HG02642 (cell line): ENCODE data around the gene GDPD2.

ENCODE experiments used
- ATAC-seq: cut with Tn5 transposase; IDR thresholded peaks from one replicate; pipeline ENCODE4 v1.9.1; 2021; ENCODE audit warnings: mild to moderate bottlenecking; ENCODE audit not compliant: unreplicated experiment, poor library complexity

The GDPD2 gene

DNA sequence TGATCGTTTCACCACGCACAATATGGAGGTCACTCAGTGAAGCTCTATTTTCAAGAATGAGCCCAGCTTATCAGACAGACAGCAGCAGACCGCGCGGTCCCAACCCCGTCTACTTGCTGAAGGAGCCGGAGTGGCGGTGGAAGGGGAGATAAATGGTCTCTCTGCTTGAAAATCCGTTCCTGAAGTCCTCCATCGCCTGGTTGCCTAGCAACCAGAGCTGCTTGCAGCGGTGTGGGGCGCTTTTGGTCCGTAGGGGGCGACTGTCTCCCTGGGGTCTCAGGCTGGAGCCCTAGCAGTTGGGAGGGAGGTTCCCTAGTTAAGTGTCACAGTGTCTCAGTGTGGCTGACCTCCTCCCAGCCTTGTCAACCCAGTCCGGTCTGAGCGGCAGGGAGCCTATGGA lies 13.2 kb downstream of the GDPD2 start:
- ATAC-seq: no peak

DNA sequence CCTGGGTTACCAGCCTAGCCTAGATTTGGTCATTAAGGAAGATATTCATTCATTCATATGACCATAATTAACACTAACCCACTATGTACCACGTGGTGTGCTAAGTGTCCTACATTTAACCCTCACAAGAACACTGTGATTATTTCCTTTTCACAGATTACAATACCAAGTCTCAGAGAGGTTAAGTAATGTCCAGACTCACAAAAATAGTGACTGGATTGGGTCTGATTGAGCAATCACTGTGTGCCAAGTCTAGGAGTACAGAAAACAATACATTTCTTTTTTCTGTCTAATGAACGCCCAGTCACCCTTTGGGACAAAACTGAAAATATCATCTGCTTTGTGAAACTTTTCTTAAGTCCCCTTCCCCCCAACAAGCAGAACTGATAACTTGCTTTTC lies 13.9 kb downstream of the GDPD2 start:
- no peak for ATAC-seq

DNA sequence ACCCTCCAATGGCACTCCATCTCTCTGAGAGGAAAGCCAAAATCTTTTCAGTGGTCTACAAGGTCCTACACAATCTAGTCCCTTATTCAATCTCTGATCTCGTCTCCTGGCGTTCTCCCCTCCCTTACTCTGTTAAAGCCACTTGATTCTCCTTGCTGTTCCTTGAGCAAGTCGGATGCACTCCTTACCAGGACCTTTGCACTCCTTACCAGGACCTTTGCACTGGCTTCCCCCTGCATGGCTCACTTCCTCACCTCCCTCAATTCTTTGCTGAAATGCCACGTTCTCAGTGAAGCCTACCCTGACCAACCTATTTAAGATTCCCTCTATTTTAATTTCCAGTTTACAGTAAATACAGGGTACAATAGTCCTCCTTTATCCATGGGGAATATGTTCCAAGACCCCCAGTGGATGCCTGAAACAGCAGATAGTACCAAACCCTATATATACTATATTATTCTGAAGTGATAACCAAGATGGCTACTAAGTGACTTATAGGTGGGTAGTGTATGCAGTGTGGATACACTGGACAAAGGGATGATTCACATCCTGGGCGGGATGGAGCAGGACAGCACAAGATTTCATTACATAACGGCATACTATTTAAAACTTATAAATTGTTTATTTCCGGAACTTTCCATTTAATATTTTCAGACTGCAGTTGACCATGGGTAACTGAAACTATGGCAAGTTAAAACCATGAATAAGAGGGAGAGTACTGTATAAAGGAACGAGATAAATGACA lies 15.0 kb downstream of the GDPD2 start:
- ATAC-seq: no peak

DNA sequence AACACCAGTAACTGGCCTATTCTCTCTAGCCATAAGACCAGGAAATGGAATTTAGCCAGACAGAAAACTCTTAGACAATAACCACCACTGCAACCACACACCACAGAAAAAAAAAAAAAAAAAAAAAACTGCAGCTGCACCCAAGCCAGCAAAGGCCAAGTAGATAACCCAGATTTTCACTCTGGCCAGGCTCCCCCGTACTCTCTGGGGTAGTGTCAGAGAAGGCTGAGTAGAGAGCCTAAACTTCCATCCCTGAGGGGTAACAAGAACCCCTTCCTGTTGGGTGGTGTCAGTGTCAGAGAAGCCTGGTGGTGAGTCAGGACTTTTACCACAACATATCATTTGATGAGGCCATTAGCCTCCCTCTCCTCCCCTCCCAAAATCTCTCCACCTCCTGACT lies 15.9 kb downstream of the GDPD2 start:
- no peak for ATAC-seq

DNA sequence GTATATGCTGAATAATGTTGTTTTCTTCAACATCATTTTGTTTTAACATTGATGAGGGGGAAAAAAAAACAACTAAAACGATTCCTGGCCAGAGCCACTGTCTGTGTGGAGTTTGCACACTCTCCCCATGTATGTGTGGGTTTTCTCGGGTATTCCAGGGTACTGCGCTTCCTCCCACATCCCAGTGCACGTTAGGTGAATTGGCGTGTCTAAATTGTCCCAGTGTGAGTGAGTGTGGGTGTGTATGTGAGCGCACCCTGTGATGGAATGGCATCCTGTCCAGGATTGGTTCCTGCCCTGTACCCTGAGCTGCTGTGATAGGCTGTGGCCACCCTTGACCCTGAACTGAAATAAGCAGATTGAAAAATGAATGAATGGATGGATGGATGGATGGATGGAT lies 19.1 kb downstream of the GDPD2 start:
- no peak for ATAC-seq

DNA sequence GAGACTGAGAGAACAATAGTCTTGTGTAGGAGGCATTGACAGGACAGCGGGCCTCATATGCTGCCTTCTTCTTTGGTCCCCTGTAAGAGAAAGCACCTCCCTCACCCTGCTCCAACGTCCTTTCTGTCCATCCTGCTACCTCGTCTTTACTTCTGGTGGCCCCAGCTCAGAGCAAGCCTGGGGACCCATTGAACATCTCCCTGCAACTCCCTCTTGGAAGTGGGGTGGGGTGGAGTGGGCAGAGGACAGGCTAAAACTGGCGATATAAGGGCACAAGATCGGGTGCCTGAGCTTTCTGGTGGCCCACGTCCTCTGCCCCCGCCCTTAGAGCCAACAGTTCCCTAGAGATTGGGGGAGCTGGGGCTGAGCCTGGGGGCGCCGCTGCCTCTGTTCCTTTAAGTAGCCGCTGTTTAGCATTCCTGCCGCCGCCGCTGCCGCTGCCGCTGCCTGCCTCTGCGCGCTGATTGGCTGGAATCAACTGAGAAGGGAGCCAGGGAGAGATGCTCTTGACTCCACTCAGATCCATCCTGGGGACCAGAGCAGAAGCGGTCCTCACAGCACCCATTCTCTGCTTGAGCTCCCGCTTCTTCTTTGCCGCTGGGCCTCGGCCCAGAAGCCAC lies 21.3 kb downstream of the GDPD2 start, which contains the start of gene DLG3:
TSS of gene DLG3 (plus strand) at position 510 of the 620 bp plus-strand sequence. CDS start 367 bp downstream, outside the sequence.
- no peak for ATAC-seq

DNA sequence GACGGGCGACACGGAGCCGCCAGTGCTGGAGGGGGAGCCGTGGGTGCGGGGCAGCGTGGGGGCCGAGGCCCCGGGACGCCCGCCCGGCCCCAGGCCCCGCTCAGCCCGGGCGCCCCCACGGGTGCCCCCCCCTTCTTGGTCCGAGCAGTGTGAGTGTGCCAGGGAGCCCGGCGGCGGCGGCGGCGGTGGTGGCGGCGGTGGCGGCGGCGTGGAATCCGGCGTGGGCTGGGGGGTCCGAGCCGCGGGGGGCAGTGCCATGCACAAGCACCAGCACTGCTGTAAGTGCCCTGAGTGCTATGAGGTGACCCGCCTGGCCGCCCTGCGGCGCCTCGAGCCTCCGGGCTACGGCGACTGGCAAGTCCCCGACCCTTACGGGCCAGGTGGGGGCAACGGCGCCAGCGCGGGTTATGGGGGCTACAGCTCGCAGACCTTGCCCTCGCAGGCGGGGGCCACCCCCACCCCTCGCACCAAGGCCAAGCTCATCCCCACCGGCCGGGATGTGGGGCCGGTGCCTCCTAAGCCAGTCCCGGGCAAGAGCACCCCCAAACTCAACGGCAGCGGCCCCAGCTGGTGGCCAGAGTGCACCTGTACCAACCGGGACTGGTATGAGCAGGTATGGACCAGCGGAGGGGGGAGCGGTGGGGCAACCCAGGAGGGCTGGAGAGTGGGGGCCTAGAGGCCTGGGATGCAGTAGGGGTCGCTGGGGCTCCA lies 22.0 kb downstream of the GDPD2 start:
- ATAC-seq: no peak

DNA sequence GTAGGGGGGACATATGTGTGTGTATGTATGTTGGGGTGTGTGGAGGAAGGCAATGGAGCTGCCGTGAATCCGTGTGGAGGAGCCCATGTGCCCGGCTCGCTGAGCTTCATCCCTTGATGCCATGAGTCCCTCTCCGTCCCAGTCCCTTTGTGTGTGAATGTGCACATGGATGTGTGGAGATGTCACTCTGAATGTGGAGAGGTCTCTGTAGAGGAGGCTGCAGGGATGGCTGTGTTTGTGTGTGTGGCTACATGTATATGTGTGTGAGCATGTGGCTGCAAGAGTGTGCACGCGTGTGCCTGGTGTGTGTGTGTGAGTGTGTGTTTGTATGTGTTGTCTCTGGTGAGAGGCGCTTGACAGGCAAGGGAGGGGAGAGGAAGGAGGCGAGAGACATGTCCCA lies 22.8 kb downstream of the GDPD2 start:
- no peak for ATAC-seq

DNA sequence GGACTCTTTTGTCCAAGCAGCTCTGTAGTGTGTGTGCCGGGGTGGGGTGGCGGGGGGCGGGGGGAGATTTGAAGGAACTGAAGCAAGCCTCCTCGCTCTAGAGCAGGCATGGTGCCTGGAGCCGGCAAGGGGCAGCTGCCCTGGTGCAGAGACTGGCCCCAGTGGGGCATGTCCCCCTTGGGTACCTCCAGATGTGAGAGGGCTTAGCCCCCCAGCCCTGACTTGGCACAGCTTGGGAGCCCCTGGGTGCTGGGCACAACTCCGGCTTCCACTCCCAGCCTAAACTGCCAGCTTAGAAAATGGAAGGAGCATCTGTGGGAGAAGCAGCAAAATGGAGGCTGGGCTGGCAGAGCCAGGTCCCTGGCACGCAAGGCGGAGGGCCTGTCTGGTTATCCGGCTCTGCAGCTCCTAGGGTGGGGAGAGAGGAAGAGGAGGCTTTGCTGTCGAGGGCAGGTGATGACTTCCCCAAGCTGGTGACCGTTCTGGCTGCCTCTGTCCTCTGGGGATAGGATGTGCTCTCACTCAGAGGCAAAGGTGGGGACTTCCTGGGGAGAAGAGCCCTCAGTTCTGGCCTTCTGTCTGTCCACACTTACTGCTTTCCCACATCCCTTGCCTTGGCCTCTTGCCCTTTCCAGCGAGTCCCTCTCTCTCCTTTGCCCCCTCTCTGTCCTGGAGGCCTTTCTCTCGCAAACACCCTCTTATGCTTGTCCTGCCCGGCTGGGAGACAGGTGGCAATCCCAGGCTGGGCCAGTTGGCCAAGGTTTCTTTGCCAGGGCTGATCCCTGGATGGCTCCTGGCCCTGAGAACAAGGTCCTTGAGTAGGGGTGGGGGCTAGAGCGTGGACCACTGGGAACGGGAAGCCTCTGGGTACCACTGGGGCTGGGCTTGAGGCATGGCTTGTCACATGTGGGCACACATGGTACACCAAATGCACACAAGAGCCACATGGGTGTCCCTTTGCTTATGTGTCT lies 23.6 kb downstream of the GDPD2 start:
- ATAC-seq: no peak

DNA sequence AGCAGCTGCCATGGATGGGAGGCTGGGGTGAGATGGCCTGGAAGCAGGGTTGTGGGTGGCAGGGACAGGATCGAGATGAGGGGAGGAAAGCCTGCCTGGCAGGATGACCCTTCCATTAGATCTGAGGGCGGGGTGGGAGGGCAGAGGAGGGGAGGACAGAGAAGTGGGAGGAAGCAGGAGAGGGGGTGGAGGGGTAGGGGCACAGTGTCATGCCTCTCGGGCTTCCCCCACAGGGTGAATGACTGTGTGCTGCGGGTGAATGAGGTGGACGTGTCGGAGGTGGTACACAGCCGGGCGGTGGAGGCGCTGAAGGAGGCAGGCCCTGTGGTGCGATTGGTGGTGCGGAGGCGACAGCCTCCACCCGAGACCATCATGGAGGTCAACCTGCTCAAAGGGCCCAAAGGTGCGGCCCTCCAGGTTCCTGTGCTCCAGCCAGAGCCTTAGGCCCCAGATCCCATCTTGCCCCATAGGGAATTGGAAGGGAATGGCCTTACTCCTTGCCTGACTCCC lies 26.4 kb downstream of the GDPD2 start:
- ATAC-seq: no peak

DNA sequence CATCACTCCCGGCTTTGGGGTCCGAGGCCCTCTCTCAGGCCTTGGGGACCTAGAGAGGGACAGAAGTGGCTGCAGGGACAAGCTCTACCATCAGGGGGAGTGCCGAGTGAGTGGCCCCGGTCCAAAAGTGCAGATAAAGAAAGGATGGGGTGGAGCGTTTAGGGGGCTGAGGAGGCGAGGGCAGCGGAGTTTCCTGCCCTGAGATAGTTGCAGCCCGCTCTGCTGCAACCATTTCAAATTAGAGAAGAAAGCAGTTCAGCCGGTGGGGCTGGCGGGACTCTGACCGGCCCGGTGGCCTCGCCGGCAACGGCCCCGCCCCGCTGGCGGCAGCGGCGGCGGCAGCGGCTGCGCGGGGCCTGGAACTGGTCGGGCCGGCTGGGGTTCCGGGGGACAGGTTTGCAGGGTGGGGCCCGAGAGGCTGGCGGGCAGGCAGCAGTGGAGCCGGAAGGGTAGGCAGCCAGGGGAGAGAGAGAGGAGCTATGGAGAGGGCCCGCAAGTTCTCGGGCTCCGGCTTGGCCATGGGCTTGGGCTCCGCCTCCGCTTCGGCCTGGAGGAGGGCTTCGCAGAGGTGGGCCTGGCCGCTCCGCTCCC lies 29.1 kb downstream of the GDPD2 start:
- peak; percentile 61 for ATAC-seq

DNA sequence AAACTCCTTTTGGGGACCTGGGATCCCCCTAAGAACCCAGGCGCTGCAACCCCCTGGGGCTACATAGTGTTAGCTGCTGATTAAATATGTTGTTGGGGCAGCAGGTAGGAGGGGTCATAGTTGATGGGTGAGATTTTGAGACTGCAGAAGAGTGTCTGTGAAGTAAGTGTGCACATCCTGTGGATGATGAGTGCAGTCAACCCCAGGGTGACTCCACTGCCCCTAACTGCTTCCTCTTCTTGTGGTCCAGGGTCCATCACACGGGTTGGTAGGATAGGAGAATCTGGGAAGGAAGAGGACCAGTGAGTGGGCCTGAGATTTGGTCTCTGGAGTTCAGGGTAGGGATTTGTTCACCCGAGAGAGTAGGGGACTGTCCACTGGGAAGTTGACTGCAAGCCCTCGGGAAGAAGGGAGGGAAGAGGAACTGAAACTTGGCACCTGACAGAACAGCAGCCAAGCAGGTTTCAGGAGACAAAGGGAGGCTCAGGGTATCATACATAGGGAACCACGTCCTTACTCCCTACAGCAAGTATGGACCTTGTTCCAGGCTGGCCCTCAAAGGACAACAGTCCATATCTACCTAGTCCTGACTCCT lies 30.0 kb downstream of the GDPD2 start:
- ATAC-seq: no peak

DNA sequence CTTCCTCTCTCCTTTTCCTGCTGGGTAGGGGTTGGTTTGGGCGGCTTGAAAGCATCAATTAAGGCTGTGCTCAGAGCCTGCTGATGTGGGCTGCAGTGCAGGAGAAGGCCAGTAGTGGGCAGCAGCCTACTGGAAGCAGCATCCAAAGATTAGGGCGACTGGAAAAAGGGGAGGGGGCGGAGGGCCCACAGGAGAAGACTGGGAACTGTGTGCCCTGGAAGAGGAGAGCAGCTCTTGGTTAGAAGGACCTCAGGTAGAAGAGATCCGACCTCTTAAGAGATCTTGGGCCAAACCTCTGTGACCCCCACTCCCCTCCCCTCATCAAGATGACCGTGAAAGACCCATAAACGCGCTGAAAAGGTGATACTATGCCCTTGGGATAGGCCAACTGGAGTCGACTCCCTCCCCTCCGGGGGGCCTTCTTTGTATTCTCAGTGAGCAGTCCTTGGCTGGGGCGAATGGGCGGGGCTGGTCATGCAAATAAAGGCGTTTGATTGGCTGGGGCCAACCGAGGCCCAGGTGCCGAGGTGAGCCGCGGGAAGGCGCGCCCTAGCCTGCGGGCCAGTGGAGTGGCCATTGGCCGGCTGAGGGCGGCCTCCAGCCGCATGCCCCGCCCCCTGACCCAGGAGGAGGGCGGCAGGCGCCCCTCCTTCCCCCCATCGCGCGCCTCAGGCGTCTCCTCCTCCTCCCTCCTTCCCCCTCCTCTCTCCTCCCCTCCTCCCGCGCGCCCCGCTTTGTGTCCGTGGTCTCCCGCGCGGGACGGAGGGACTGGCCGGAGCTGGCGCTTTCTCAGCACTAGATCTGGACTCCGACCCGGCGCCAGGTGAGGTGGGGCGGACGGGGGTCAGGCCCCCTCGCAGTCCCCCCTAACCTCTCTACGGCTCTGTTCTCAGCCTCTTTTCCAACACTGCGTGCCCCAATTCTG lies 31.6 kb downstream of the GDPD2 start:
- peak; percentile 58 for ATAC-seq

DNA sequence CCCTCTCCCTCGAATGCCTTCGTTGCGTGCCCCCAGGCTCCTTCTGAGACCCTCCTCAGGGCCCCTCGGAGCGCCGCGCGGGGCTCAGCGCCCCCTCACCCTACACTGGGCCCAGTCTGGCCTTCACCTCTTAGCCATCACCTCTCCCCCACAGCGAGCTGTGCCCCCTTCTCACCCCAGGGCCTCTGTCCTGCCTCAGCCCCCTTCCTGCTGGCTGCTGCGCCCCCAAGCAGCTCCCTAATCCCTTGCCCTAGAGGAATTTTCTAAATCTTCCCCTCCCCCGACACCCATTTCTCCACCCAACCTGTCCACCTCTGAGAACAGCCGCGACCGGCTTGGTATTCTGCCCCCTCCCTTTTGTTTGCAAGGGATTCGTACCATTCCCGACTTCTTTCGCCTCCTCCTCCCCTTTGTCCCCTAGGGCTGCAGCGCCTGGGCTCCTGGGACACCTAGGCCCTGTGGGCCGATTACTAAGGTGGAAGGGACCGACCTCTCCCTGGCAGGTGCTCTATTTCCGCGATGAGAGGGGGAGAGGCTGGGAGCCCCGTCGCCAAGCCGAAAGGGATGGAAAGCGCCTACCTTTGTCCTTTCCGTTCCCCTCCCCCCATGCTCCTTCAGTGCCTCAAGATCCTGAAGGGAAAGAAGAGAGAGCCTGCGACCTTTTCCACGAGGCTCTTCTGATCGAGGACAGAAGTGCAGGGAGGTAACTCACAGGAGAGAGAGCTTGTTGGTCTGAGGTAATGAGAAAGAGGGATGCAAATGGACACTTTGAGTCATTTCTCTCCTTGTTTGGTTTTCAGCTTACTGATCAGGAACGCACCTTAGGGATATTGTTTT lies 32.5 kb downstream of the GDPD2 start:
- no peak for ATAC-seq

DNA sequence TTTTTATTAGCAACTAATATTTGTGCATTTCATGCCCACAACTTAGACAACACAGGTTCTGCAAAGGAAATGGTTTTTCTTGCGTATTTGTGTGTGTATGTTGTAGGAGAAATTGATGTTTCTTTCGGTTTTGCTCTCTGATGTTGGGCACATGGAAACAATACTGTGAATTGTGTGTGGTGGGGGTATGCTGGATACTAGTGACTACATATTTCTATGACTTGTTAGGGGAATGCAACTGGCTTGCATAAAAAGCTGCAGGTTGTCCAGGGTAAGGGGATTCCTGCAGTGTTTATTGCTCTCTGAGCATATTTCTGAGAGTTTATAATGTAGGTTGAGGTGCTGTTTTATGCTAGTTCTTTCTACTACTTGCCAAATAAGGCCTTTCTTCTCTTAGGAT lies 33.1 kb downstream of the GDPD2 start:
- no peak for ATAC-seq

DNA sequence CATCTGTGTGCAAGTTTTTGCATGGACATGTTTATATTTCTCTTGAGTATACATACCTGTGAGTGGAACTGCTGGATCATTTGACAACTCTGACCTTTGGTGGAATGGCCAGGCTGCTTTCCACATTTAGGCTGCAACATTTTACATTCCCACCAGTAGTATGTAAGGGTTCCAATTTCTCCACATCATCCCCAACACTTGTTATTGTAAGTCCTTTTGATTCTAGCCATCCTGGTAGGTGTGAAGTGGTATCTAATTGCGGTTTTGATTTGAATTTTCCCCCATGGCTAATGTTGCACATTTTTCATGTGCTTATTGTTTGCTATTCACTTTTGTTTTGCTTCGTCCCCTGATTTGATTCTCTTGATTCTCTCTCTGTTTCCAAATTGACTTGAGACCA lies 37.9 kb downstream of the GDPD2 start:
- ATAC-seq: no peak

DNA sequence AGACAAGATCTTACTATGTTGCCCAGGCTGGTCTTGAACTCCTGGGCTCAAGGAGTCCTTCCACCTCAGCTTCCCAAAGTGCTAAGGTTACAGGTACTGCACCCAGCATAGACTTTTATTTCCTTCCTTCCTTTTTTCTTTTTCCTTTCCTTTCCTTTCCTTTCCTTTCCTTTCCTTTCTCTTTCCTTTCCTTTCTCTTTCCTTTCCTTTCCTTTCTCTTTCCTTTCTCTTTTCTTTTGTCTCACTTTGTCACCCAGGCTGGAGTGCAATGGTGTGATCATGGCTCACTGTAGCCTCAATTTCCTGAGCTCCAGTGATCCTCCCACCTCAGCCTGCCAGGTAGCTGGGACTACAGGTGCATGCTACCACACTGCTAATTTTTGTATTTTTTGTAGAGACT lies 40.9 kb downstream of the GDPD2 start:
- ATAC-seq: no peak
